HS-5 (cell line): Measurements from ENCODE around the gene PSG7.
A peak's percentile ranks its signal among the peaks of the same experiment; 100 is the strongest.
"Not testable (repeated sequence)": the region's sequence is repeated elsewhere in the genome, so short reads cannot be mapped to it uniquely, and the experiment has no call there.

ENCODE experiments used
- DNase-seq: peaks from one replicate; pipeline ENCODE4 v3.0.0-alpha.2; 2012; ENCODE audit warnings: low read depth

PSG7 gene

GRCh38 chr19:42937107-42937506, at the start of gene PSG7:
Gene PSG7 (minus strand): TSS chr19:42937207. CDS start chr19:42937076, 131 bp downstream.
- DNase-seq = not testable (repeated sequence)

- DNase-seq = no peak
These were observed 48.6 kb upstream of the PSG7 start for GRCh38 chr19:42985588-42985987.

GRCh38 chr19:42982111-42982510, 45.1 kb upstream of the PSG7 start:
- not testable (repeated sequence) for DNase-seq

GRCh38 chr19:42971451-42971850, 34.4 kb upstream of the PSG7 start:
- DNase-seq = not testable (repeated sequence)

GRCh38 chr19:42965176-42965575, 28.2 kb upstream of the PSG7 start:
- peak; percentile 73 for DNase-seq

- DNase-seq = no peak
These were observed 24.1 kb upstream of the PSG7 start for GRCh38 chr19:42961119-42961518.

GRCh38 chr19:42952126-42952525, 15.1 kb upstream of the PSG7 start:
- not testable (repeated sequence) for DNase-seq

- DNase-seq = not testable (repeated sequence)
These were observed 14.5 kb upstream of the PSG7 start for GRCh38 chr19:42951476-42951875.

GRCh38 chr19:42942187-42942789, 5.3 kb upstream of the PSG7 start:
- no peak for DNase-seq

GRCh38 chr19:42934726-42935125, 2.3 kb downstream of the PSG7 start:
- not testable (repeated sequence) for DNase-seq

- peak; percentile 52 for DNase-seq
These were observed 2.8 kb downstream of the PSG7 start for GRCh38 chr19:42934183-42934582.

GRCh38 chr19:42933412-42933811, 3.6 kb downstream of the PSG7 start:
- DNase-seq = not testable (repeated sequence)

- peak; percentile 92 for DNase-seq
These were observed 4.4 kb downstream of the PSG7 start for GRCh38 chr19:42932485-42933101.

- DNase-seq = peak; percentile 49
These were observed 6.8 kb downstream of the PSG7 start for GRCh38 chr19:42930214-42930613.

- DNase-seq = no peak
These were observed 8.1 kb downstream of the PSG7 start for GRCh38 chr19:42928896-42929295.

- DNase-seq = no peak
These were observed 10.2 kb downstream of the PSG7 start for GRCh38 chr19:42926781-42927180.

GRCh38 chr19:42923106-42923505, 13.9 kb downstream of the PSG7 start:
- peak; percentile 52 for DNase-seq

- not testable (repeated sequence) for DNase-seq
These were observed 16.0 kb downstream of the PSG7 start for GRCh38 chr19:42920971-42921370.

- no peak for DNase-seq
These were observed 17.3 kb downstream of the PSG7 start for GRCh38 chr19:42919757-42920079.

GRCh38 chr19:42919070-42919756, 17.8 kb downstream of the PSG7 start:
- not testable (repeated sequence) for DNase-seq

GRCh38 chr19:42918377-42919069, 18.5 kb downstream of the PSG7 start:
- not testable (repeated sequence) for DNase-seq

- not testable (repeated sequence) for DNase-seq
These were observed 19.4 kb downstream of the PSG7 start, which contains the start of gene PSG6 for GRCh38 chr19:42917634-42918033. Gene PSG6 (minus strand): TSS chr19:42917894. CDS start chr19:42917792, 102 bp downstream.

GRCh38 chr19:42916931-42917330, 20.1 kb downstream of the PSG7 start:
- DNase-seq = peak; percentile 34
